Glutamatergic neuron (in vitro differentiated cells): ENCODE measurements around the gene NCOA7. TPM values are rescaled to one million over a fixed set of nuclear protein-coding genes. Genes with fewer than 3 reads are reported as not detected.
"Not testable (repeated sequence)": the region's sequence is repeated elsewhere in the genome, so short reads cannot be mapped to it uniquely, and the experiment has no call there.

Source experiments
- DNase-seq: peaks from one replicate; pipeline ENCODE4 v3.0.0; 2022
- H3K27ac Mint-ChIP-seq: one replicate; pipeline ENCODE4 v1.8.0; 2020; ENCODE audit warnings: mild to moderate bottlenecking, mixed read lengths, inconsistent platforms; ENCODE audit not compliant: unreplicated experiment
- H3K27me3 Mint-ChIP-seq: one replicate; pipeline ENCODE4 v1.8.0; 2020; ENCODE audit warnings: mild to moderate bottlenecking, moderate library complexity, mixed read lengths, inconsistent platforms; ENCODE audit not compliant: unreplicated experiment
- H3K36me3 Mint-ChIP-seq: one replicate; pipeline ENCODE4 v1.8.0; 2020; ENCODE audit warnings: mild to moderate bottlenecking, mixed read lengths, inconsistent platforms; ENCODE audit not compliant: unreplicated experiment
- H3K4me1 Mint-ChIP-seq: one replicate; pipeline ENCODE4 v1.8.0; 2020; ENCODE audit warnings: mild to moderate bottlenecking, low read depth, mixed read lengths, inconsistent platforms; ENCODE audit not compliant: unreplicated experiment
- H3K4me3 Mint-ChIP-seq: one replicate; pipeline ENCODE4 v1.8.0; 2020; ENCODE audit warnings: mild to moderate bottlenecking, mixed read lengths, inconsistent platforms; ENCODE audit not compliant: unreplicated experiment
- H3K9me3 Mint-ChIP-seq: one replicate; pipeline ENCODE4 v1.8.0; 2020; ENCODE audit warnings: mild to moderate bottlenecking, moderate library complexity, mixed read lengths, inconsistent platforms; ENCODE audit not compliant: unreplicated experiment
- CTCF ChIP-seq: fragments of 200-600 bp; sonication (generic); IDR thresholded peaks from one replicate; pipeline ENCODE4 v1.5.0; 2021; ENCODE audit not compliant: partially characterized antibody, unreplicated experiment
- total RNA-seq: library from RNA; stranded (reverse); fragmentation: NEBNext Ultra II Directional; extraction: Animal tissue kit (Norgen Biotek cat#: 25700); gene quantifications from one replicate; pipeline ENCODE4 v1.2.1, GENCODE V29; 2021; ENCODE audit not compliant: unreplicated experiment

The NCOA7 gene
- total RNA-seq, 1 donor from 2014 or later = 23.5 TPM

- no peak overlapping the region for H3K27ac Mint-ChIP-seq
- no peak for DNase-seq
- no peak overlapping the region for H3K4me3 Mint-ChIP-seq
- H3K36me3 Mint-ChIP-seq = no peaks in the 10 kb centered on the region
- H3K4me1 Mint-ChIP-seq = peaks cover 5% of the 10 kb centered on the region
- H3K27me3 Mint-ChIP-seq = peaks cover 2% of the 10 kb centered on the region
- TF ChIP-seq CTCF = no peak
- no peaks in the 10 kb centered on the region for H3K9me3 Mint-ChIP-seq
These were observed 7.2 kb downstream of the NCOA7 start for GRCh38 chr6:125797886-125798444.

- Mint-ChIP-seq H3K27me3 (peaks cover 2% of the 10 kb centered on the region), H3K27ac (no peak overlapping the region), H3K9me3 (no peaks in the 10 kb centered on the region), H3K36me3 (no peaks in the 10 kb centered on the region), H3K4me1 (peaks cover 5% of the 10 kb centered on the region), H3K4me3 (no peak overlapping the region)
- TF ChIP-seq CTCF = no peak
- DNase-seq = no peak
These were observed 8.2 kb downstream of the NCOA7 start for GRCh38 chr6:125798734-125799508.

GRCh38 chr6:125802383-125802782, 11.6 kb downstream of the NCOA7 start:
- no peak overlapping the region for H3K4me3 Mint-ChIP-seq
- no peak for DNase-seq
- TF ChIP-seq CTCF = no peak
- no peaks in the 10 kb centered on the region for H3K9me3 Mint-ChIP-seq
- H3K27me3 Mint-ChIP-seq = peaks cover 2% of the 10 kb centered on the region
- no peaks in the 10 kb centered on the region for H3K36me3 Mint-ChIP-seq
- H3K4me1 Mint-ChIP-seq = peaks cover 5% of the 10 kb centered on the region
- H3K27ac Mint-ChIP-seq = no peak overlapping the region

GRCh38 chr6:125802943-125803377, 12.2 kb downstream of the NCOA7 start:
- no peak overlapping the region for H3K27ac Mint-ChIP-seq
- no peaks in the 10 kb centered on the region for H3K27me3 Mint-ChIP-seq
- H3K4me3 Mint-ChIP-seq = no peak overlapping the region
- peaks cover 2% of the 10 kb centered on the region for H3K4me1 Mint-ChIP-seq
- TF ChIP-seq CTCF = no peak
- DNase-seq = no peak
- H3K9me3 Mint-ChIP-seq = no peaks in the 10 kb centered on the region
- no peaks in the 10 kb centered on the region for H3K36me3 Mint-ChIP-seq

- Mint-ChIP-seq H3K27me3 (no peaks in the 10 kb centered on the region), H3K27ac (no peak overlapping the region), H3K4me1 (no peaks in the 10 kb centered on the region), H3K4me3 (no peak overlapping the region), H3K9me3 (no peaks in the 10 kb centered on the region), H3K36me3 (no peaks in the 10 kb centered on the region)
- no peak for TF ChIP-seq CTCF
- no peak for DNase-seq
These were observed 13.5 kb downstream of the NCOA7 start for GRCh38 chr6:125804264-125804663.

- H3K9me3 Mint-ChIP-seq, H3K4me3 Mint-ChIP-seq, H3K27me3 Mint-ChIP-seq, H3K4me1 Mint-ChIP-seq, DNase-seq, H3K36me3 Mint-ChIP-seq, H3K27ac Mint-ChIP-seq: not testable (repeated sequence)
These were observed 14.2 kb downstream of the NCOA7 start for GRCh38 chr6:125804866-125805425.
